HG03025 (cell line): ENCODE measurements around the gene ALAS1.
A peak's percentile ranks its signal among the peaks of the same experiment; 100 is the strongest.

ENCODE experiments used
- ATAC-seq: cut with Tn5 transposase; IDR thresholded peaks from one replicate; pipeline ENCODE4 v1.9.1; 2021; ENCODE audit warnings: mild to moderate bottlenecking, moderate library complexity; ENCODE audit not compliant: unreplicated experiment, low FRiP score

Gene ALAS1

GRCh38 chr3:52246728-52247408 is 48.9 kb downstream of the ALAS1 start:
- ATAC-seq: no peak

DNA sequence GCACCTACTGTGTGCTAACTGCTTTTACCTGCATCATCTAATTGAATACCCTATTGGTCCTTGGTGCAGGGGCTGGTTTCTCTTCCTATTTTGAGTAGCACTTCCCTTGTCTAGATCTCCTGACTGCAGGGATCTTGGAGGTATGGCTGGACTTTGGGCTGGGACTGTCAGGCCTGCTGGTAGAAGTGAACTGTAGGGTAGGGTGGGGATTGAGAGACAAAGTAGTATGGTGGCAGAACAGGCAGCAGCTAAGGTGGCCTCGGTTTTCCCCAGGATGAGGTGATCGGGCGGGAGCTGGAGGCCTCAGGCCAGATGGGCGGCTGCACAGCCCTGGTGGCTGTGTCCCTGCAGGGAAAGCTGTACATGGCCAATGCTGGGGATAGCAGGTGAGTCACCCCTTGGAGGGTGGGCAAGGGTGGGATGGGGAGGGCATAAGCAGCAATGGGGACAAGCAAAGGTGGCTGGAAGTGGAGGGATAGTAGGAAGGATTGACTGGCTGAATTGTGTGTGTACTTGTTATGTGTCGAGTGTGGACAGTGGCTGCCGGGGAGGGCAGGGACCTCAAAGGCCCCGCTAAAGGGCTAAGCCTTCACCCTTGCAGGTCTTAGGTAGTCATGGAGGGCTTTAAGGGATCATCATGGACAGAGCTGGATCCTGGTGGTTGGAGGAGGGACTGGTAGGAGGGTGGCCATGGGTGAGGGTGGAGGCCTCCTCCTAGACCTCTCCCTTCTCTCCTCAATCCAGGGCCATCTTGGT is 49.6 kb downstream of the ALAS1 start:
- no peak for ATAC-seq

GRCh38 chr3:52248165-52248541 is 50.2 kb downstream of the ALAS1 start:
- ATAC-seq: no peak

DNA sequence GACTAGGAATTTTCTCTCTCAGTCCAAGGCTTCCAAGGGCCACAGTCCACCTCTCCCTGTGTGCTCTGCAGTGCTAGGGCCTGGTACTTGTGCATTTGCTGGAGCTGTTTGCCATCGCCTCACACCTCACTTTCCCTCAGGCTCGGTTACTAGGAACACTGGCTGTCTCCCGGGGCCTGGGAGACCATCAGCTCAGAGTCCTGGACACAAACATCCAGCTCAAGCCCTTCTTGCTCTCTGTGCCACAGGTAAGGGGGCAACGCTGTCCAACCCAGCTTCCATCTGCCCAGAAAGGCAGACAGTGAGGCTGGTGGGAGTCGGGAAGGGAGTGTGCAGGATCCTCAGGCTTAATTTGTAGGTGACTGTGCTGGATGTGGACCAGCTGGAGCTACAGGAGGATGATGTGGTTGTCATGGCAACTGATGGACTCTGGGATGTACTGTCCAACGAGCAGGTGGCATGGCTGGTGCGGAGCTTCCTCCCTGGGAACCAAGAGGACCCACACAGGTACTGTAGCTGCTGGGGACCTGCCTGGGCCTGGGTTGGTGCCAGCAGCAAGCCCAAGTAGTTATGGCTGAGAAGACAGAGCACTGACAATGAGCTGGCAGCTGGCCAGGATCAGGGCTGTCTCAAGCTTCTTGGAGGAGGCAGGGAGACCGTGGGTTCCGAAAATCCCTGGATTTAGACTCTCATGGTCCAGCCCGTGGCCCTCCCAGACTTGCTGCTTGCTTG is 51.0 kb downstream of the ALAS1 start:
- no peak for ATAC-seq

- ATAC-seq: no peak
Observed at GRCh38 chr3:52249683-52250082, 51.7 kb downstream of the ALAS1 start.

GRCh38 chr3:52250122-52250521 is 52.2 kb downstream of the ALAS1 start:
- ATAC-seq: no peak

GRCh38 chr3:52253314-52254304 is 55.6 kb downstream of the ALAS1 start:
- peak; percentile 84 for ATAC-seq

GRCh38 chr3:52254608-52255007 is 56.6 kb downstream of the ALAS1 start:
- ATAC-seq: no peak

DNA sequence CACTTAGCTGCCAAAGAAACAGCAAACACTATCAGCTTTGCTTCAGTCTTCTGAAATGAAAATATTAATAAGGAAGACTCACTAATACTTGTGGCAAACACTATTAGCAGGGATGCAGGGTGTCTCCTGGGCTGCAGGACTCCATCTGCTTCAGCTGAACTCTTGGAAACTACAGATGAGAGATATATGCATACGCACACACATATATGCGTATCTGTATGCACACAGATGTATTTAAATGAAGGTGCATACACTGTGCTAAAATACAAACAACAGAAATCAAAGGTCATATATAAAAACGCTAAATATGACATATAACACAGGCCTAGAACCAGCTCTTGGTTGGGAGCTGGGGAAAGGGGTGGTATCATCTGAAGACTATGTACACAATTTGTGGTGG is 58.2 kb downstream of the ALAS1 start:
- ATAC-seq: no peak

GRCh38 chr3:52256622-52257021 is 58.7 kb downstream of the ALAS1 start:
- no peak for ATAC-seq

GRCh38 chr3:52257911-52258310 is 60.0 kb downstream of the ALAS1 start:
- ATAC-seq: no peak

DNA sequence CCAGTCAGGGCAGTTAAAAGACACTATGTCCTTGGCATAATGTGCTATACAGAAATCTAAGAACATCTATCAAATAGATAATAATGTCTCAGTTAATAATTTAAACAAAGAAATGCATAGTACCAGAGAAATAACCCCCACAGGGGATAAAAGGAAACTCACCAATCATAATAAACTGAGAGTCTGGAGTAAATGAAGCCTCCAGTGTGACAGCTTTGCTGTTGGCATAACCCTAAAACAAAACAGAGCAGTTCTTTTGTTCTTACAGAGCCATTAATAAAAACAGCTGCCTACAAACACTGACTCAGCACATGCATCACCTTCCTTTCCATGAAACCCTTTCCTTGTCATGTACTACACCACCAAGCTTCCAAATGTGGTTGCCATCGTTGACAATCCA is 61.1 kb downstream of the ALAS1 start:
- ATAC-seq: no peak

- ATAC-seq: no peak
Observed at GRCh38 chr3:52259448-52259847, 61.5 kb downstream of the ALAS1 start.

- ATAC-seq: no peak
Observed at GRCh38 chr3:52262447-52262846, 64.5 kb downstream of the ALAS1 start.
